ENCODE measurements around the gene CEBPA.

GRCh38 chr19:33257828-33258227, 44.5 kb downstream of the CEBPA start:
- TF ChIP-seq CTCF (conservative IDR thresholded peaks at IDR 0.05; ENCODE audit: low read depth in 2 of 2) (no peak), REST (IDR thresholded peaks at IDR 0.05; ENCODE audit: unreplicated experiment) (no peak), CREB1 (CRISPR knock-in tag; IDR thresholded peaks at IDR 0.05; ENCODE audit: low read depth) (no peak), NANOG (IDR thresholded peaks at IDR 0.05; ENCODE audit: borderline replicate concordance) (no peak), POLR2AphosphoS5 (IDR thresholded peaks at IDR 0.05; ENCODE audit: low read depth) (no peak), EZH2phosphoT487 (IDR thresholded peaks at IDR 0.05; ENCODE audit: unreplicated experiment) (no peak), EZH2 (IDR thresholded peaks at IDR 0.05; ENCODE audit: low read depth, unreplicated experiment) (no peak), JUNB (IDR thresholded peaks at IDR 0.05; ENCODE audit: unreplicated experiment) (no peak), STAT1 (IDR thresholded peaks at IDR 0.05; ENCODE audit: unreplicated experiment) (no peak), ZNF331 (CRISPR knock-in tag; IDR thresholded peaks at IDR 0.05; ENCODE audit: low read depth) (no peak)

Measured in GM23338 (cell line).